Testis (tissue), 2 donors: ENCODE measurements around the gene AIMP1.

ENCODE experiments used
- POLR2A ChIP-seq: fragments of 450-650 bp; IDR thresholded peaks from one replicate; pipeline ENCODE4 v1.6.1; 2017; ENCODE audit warnings: antibody characterized with exemption, mild to moderate bottlenecking, moderate library complexity
- TF ChIP-seq, protein P1 (sequence below), 3 experiments: fragments of 450-650 bp in 2 of 3; fragments of 200-600 bp in 1 of 3; sonication (generic) in 1 of 3; IDR thresholded peaks; one replicate each; pipeline ENCODE4 v1.5.1; 2016 to 2019; ENCODE audit warnings: antibody characterized with exemption in 3 of 3, mild to moderate bottlenecking in 2 of 3, moderate library complexity in 1 of 3

DNA sequence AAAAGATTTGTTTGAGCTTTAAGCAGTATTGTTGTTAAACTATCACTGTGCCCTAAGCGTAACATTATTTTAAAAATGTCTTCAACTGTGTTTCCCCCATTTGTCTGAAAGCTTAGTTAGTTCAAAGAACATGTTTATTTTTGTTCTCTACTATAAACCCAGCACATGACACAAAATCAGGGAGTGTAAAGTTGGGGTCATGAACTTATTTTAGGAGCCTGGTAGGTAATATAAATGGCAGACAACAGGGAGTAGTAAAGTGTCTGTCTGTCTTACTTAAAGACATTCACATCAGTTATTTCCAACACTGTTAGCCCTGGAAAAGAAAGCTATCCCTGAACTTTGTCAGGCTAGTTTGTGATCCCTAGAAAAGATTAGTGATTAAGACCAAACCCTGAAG is 3.9 kb downstream of the AIMP1 start:
- TF ChIP-seq POLR2A, result no peak
- TF ChIP-seq, protein P1, sequence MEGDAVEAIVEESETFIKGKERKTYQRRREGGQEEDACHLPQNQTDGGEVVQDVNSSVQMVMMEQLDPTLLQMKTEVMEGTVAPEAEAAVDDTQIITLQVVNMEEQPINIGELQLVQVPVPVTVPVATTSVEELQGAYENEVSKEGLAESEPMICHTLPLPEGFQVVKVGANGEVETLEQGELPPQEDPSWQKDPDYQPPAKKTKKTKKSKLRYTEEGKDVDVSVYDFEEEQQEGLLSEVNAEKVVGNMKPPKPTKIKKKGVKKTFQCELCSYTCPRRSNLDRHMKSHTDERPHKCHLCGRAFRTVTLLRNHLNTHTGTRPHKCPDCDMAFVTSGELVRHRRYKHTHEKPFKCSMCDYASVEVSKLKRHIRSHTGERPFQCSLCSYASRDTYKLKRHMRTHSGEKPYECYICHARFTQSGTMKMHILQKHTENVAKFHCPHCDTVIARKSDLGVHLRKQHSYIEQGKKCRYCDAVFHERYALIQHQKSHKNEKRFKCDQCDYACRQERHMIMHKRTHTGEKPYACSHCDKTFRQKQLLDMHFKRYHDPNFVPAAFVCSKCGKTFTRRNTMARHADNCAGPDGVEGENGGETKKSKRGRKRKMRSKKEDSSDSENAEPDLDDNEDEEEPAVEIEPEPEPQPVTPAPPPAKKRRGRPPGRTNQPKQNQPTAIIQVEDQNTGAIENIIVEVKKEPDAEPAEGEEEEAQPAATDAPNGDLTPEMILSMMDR (IDR thresholded peaks at IDR 0.05), result no peak
